ENCODE measurements around the gene TNNI3K.

TNNI3K gene

GRCh38 chr1:74464037-74464436, 228.8 kb downstream of the TNNI3K start:
- TF ChIP-seq EZH2 (IDR thresholded peaks at IDR 0.05; ENCODE audit: borderline replicate concordance, low read length) (no peak), CTCF (IDR thresholded peaks at IDR 0.05; ENCODE audit: low read length) (no peak)
- no peak overlapping the region for H3K4me3 ChIP-seq (ENCODE audit: low read depth, low read length, poor library complexity, severe bottlenecking)
- H3K4me1 ChIP-seq (ENCODE audit: insufficient read depth, low read length, severe bottlenecking): no peaks in the 10 kb centered on the region
- no peak overlapping the region for H2AFZ ChIP-seq (ENCODE audit: low read length)
- no peaks in the 10 kb centered on the region for H3K9me3 ChIP-seq (ENCODE audit: low read length)
- no peak overlapping the region for H3K4me2 ChIP-seq (ENCODE audit: low read length)
- H3K9me2 ChIP-seq (ENCODE audit: low read depth, low read length): no peaks in the 10 kb centered on the region
- H3K27ac ChIP-seq (ENCODE audit: low read depth, low read length, poor library complexity, severe bottlenecking): no peak overlapping the region
- H3K79me2 ChIP-seq (ENCODE audit: insufficient read depth, low read length): no peaks in the 10 kb centered on the region
- no peaks in the 10 kb centered on the region for H4K20me1 ChIP-seq (ENCODE audit: insufficient read depth, low read length)
- no peaks in the 10 kb centered on the region for H3K27me3 ChIP-seq (ENCODE audit: insufficient read depth, low read length)
- H3K9ac ChIP-seq (ENCODE audit: low read length): no peak overlapping the region
- no peaks in the 10 kb centered on the region for H3K36me3 ChIP-seq (ENCODE audit: insufficient read depth, low read length)
- no peaks in the 10 kb centered on the region for H3F3A ChIP-seq (ENCODE audit: insufficient read depth, low read length)

- no peak overlapping the region for H3K4me3 ChIP-seq (ENCODE audit: low read depth, low read length, poor library complexity, severe bottlenecking)
- no peak overlapping the region for H2AFZ ChIP-seq (ENCODE audit: low read length)
- no peaks in the 10 kb centered on the region for H3K4me1 ChIP-seq (ENCODE audit: insufficient read depth, low read length, severe bottlenecking)
- no peaks in the 10 kb centered on the region for H3K79me2 ChIP-seq (ENCODE audit: insufficient read depth, low read length)
- no peak overlapping the region for H3K4me2 ChIP-seq (ENCODE audit: low read length)
- H3K27me3 ChIP-seq (ENCODE audit: insufficient read depth, low read length): no peaks in the 10 kb centered on the region
- H3K36me3 ChIP-seq (ENCODE audit: insufficient read depth, low read length): no peaks in the 10 kb centered on the region
- H3F3A ChIP-seq (ENCODE audit: insufficient read depth, low read length): no peaks in the 10 kb centered on the region
- no peak for TF ChIP-seq EZH2 (IDR thresholded peaks at IDR 0.05; ENCODE audit: borderline replicate concordance, low read length)
- no peak for TF ChIP-seq CTCF (IDR thresholded peaks at IDR 0.05; ENCODE audit: low read length)
- H3K9me2 ChIP-seq (ENCODE audit: low read depth, low read length): no peaks in the 10 kb centered on the region
- H3K27ac ChIP-seq (ENCODE audit: low read depth, low read length, poor library complexity, severe bottlenecking): no peak overlapping the region
- H3K9me3 ChIP-seq (ENCODE audit: low read length): no peaks in the 10 kb centered on the region
- H3K9ac ChIP-seq (ENCODE audit: low read length): no peak overlapping the region
- H4K20me1 ChIP-seq (ENCODE audit: insufficient read depth, low read length): no peaks in the 10 kb centered on the region
Measured at GRCh38 chr1:74465193-74465681, 230.1 kb downstream of the TNNI3K start.

- Histone ChIP-seq H3K27ac (ENCODE audit: low read depth, low read length, poor library complexity, severe bottlenecking) (no peak overlapping the region), H3K4me1 (ENCODE audit: insufficient read depth, low read length, severe bottlenecking) (no peaks in the 10 kb centered on the region), H3K4me3 (ENCODE audit: low read depth, low read length, poor library complexity, severe bottlenecking) (no peak overlapping the region), H3K4me2 (ENCODE audit: low read length) (no peak overlapping the region), H3K79me2 (ENCODE audit: insufficient read depth, low read length) (no peaks in the 10 kb centered on the region), H3K9me2 (ENCODE audit: low read depth, low read length) (no peaks in the 10 kb centered on the region), H3K36me3 (ENCODE audit: insufficient read depth, low read length) (no peaks in the 10 kb centered on the region), H3K27me3 (ENCODE audit: insufficient read depth, low read length) (no peaks in the 10 kb centered on the region), H3K9ac (ENCODE audit: low read length) (no peak overlapping the region), H4K20me1 (ENCODE audit: insufficient read depth, low read length) (no peaks in the 10 kb centered on the region), H2AFZ (ENCODE audit: low read length) (no peak overlapping the region), H3F3A (ENCODE audit: insufficient read depth, low read length) (no peaks in the 10 kb centered on the region), H3K9me3 (ENCODE audit: low read length) (no peaks in the 10 kb centered on the region)
- TF ChIP-seq EZH2 (IDR thresholded peaks at IDR 0.05; ENCODE audit: borderline replicate concordance, low read length): no peak
- TF ChIP-seq CTCF (IDR thresholded peaks at IDR 0.05; ENCODE audit: low read length): no peak
Measured at GRCh38 chr1:74467786-74468377, 232.7 kb downstream of the TNNI3K start.

All from OCI-LY1 (cell line).